Duodenal mucosa (tissue), 2 donors: Measurements from ENCODE around the gene KIF26B.

ENCODE experiments used
- H3K27ac ChIP-seq: one replicate; pipeline ENCODE4 v1.7.0; 2013; ENCODE audit warnings: low read depth, low read length
- H3K27me3 ChIP-seq, 2 donors: one replicate each; pipeline ENCODE4 v1.7.0; 2013; ENCODE audit warnings: low read length in 2 of 2, control low read depth in 1 of 2; ENCODE audit not compliant: insufficient read depth in 2 of 2, control insufficient read depth in 1 of 2
- H3K36me3 ChIP-seq, 2 donors: one replicate each; pipeline ENCODE4 v1.7.0; 2013; ENCODE audit warnings: low read length in 2 of 2, control low read depth in 1 of 2; ENCODE audit not compliant: insufficient read depth in 2 of 2, control insufficient read depth in 1 of 2
- H3K4me1 ChIP-seq, 2 donors: one replicate each; pipeline ENCODE4 v1.7.0; 2013; ENCODE audit warnings: low read length in 2 of 2, control low read depth in 1 of 2; ENCODE audit not compliant: insufficient read depth in 2 of 2, control insufficient read depth in 1 of 2
- H3K4me3 ChIP-seq, 2 donors: one replicate each; pipeline ENCODE4 v1.7.0; 2013; ENCODE audit warnings: low read length in 2 of 2, low read depth in 1 of 2
- H3K9ac ChIP-seq, 2 donors: one replicate each; pipeline ENCODE4 v1.7.0; 2013; ENCODE audit warnings: low read length in 2 of 2, low read depth in 1 of 2
- H3K9me3 ChIP-seq, 2 donors: one replicate each; pipeline ENCODE4 v1.7.0; 2013; ENCODE audit warnings: low read length in 2 of 2, control low read depth in 1 of 2; ENCODE audit not compliant: control insufficient read depth in 1 of 2

The KIF26B gene

DNA sequence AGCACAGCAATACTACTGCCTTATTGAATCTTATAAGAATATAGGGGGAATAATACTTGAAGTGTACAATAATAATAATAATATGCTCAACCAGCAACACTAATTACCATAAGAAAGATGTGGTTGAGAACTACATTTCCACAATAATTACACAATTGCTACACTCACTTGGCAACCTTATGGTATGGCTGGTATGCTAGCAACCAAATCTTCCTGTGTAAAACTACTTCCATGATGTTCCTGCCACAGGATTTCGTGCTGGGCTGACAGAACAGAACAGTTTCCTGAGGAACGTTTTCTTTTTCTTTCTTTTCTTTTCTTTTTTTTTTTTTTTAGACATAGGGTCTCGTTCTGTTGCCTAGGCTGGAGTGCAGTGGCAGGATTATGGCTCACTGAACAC is 50.6 kb downstream of the KIF26B start:
- Histone ChIP-seq H3K36me3 (no peaks in the 10 kb centered on the region), H3K4me1 (no peaks in the 10 kb centered on the region), H3K4me3 (no peak overlapping the region), H3K9ac (no peak overlapping the region), H3K9me3 (peaks cover 22 to 29% of the 10 kb centered on the region in 2 donors), H3K27ac (no peak overlapping the region), H3K27me3 (no peaks in the 10 kb centered on the region)

- no peaks in the 10 kb centered on the region for H3K27me3 ChIP-seq
- H3K27ac ChIP-seq: no peak overlapping the region
- H3K36me3 ChIP-seq: no peaks in the 10 kb centered on the region
- peaks cover 22 to 29% of the 10 kb centered on the region in 2 donors for H3K9me3 ChIP-seq
- no peaks in the 10 kb centered on the region for H3K4me1 ChIP-seq
- H3K9ac ChIP-seq: no peak overlapping the region
- H3K4me3 ChIP-seq: no peak overlapping the region
These were observed 51.1 kb downstream of the KIF26B start for GRCh38 chr1:245205864-245206263.

DNA sequence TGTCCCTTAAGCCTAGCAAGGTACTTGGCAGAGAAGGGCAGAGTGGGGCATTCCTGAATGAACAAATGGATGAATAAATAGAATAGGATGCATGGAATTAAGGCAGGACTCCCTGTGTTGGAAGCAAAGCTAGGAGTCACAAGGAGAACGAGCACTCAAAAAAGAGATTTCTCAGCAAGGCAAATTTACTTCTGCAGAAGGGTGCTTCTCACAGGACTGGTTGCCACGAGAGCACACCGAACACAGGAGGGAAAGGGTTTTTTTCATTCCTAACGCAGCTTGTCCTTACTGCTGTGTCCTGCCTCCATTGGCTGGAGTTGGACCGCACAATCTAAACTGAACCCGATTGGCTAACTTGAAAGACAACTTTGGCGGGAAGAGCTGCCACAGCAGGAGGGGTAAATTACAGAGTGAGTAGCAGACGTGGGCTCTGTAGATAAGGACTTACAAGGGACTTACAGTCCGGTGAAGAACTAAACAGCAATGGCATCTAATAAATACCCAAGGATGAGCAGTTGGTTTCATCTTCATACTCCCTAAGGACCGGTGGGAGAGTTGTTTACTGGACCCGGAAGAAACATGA is 52.4 kb downstream of the KIF26B start:
- Histone ChIP-seq H3K4me1 (no peaks in the 10 kb centered on the region), H3K27me3 (no peaks in the 10 kb centered on the region), H3K36me3 (no peaks in the 10 kb centered on the region), H3K9ac (no peak overlapping the region), H3K4me3 (no peak overlapping the region), H3K9me3 (peaks cover 22 to 29% of the 10 kb centered on the region in 2 donors), H3K27ac (no peak overlapping the region)

DNA sequence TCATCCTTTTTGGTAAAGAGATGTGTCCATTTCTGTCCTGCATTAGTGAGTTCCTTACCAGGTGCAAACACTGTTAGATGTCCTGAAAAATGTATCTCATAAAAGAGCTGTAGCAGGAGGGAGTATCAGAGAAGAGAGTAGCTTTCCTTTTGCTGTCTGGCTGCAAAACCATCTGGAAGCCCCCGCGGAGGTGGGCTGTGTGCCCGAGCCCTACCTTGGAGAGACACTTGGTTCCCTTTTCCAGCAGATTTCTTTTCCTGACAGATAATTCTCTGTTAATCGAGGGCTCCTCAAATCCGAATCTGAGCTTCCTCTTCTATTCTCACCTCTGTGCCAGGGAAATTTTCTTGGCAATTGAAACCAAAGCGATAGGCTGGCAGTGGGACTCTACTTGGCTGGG is 53.0 kb downstream of the KIF26B start:
- Histone ChIP-seq H3K9me3 (peaks cover 22 to 29% of the 10 kb centered on the region in 2 donors), H3K4me1 (no peaks in the 10 kb centered on the region), H3K4me3 (no peak overlapping the region), H3K27me3 (no peaks in the 10 kb centered on the region), H3K27ac (no peak overlapping the region), H3K36me3 (no peaks in the 10 kb centered on the region), H3K9ac (no peak overlapping the region)

DNA sequence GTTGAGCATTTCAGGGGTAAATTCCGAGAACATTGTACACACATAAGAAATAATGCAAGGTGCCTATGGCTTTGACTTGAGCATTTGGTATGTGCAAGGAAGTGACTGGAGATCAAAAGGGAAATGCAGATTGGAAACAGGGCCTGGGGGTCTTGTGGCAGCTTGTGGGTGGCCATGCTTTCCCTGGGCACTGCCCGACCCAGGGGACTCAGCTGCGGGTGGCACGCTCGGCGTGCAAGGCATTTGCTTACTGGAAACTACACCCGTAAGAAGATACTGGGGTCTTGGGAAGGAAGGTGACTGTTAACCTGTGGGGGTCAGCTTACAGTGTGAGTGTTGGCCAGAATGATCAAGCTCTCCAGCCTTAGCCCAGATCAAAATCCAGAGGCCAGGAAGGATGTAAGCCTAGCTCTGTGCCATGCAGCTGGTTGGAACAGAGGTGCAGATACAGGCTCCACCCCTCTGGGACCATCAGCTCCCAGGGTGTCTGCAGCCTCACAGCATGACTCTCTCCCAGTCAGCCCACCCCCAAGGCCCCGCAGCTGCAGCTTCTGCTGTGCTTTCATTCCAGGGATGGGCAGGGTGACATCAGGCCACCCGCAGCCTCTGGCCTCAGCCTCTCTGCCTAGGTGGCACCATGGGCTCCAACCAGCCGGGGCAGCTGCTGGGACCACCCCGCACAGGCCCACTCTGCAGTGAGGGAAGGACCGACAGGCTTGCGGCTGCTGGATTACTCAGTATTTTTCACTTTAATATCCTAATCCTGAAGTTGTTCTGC is 55.1 kb downstream of the KIF26B start:
- Histone ChIP-seq H3K27ac (no peak overlapping the region), H3K4me1 (no peaks in the 10 kb centered on the region), H3K36me3 (no peaks in the 10 kb centered on the region), H3K9me3 (peaks cover 22 to 29% of the 10 kb centered on the region in 2 donors), H3K9ac (no peak overlapping the region), H3K27me3 (no peaks in the 10 kb centered on the region), H3K4me3 (no peak overlapping the region)

GRCh38 chr1:245211035-245211749 is 56.4 kb downstream of the KIF26B start:
- no peaks in the 10 kb centered on the region for H3K27me3 ChIP-seq
- peaks cover 19 to 24% of the 10 kb centered on the region in 2 donors for H3K9me3 ChIP-seq
- H3K27ac ChIP-seq: no peak overlapping the region
- H3K4me3 ChIP-seq: no peak overlapping the region
- no peaks in the 10 kb centered on the region for H3K4me1 ChIP-seq
- H3K9ac ChIP-seq: no peak overlapping the region
- H3K36me3 ChIP-seq: no peaks in the 10 kb centered on the region

DNA sequence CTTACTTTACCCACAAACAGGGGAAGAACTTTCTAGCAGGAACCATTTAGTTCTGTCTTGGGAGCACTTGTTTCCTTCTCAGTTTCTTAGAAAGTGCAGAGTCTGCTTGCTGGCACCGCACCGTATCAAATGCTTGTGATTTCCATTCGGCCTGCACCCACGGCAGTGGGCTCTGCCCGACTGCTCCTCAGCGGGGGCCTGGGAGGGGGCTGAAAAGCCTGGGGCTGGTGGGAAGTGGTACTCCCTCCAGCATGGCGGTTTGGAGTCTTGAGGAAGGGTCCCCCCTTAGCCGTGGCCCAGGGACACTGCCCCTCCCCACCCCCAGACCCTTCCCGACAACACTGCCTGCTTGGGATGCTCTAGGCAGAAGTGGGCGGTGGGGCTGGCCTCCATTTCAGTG is 57.0 kb downstream of the KIF26B start:
- H3K9me3 ChIP-seq: peaks cover 14 to 19% of the 10 kb centered on the region in 2 donors
- H3K9ac ChIP-seq: no peak overlapping the region
- H3K4me1 ChIP-seq: no peaks in the 10 kb centered on the region
- no peak overlapping the region for H3K27ac ChIP-seq
- H3K4me3 ChIP-seq: no peak overlapping the region
- no peaks in the 10 kb centered on the region for H3K36me3 ChIP-seq
- no peaks in the 10 kb centered on the region for H3K27me3 ChIP-seq

DNA sequence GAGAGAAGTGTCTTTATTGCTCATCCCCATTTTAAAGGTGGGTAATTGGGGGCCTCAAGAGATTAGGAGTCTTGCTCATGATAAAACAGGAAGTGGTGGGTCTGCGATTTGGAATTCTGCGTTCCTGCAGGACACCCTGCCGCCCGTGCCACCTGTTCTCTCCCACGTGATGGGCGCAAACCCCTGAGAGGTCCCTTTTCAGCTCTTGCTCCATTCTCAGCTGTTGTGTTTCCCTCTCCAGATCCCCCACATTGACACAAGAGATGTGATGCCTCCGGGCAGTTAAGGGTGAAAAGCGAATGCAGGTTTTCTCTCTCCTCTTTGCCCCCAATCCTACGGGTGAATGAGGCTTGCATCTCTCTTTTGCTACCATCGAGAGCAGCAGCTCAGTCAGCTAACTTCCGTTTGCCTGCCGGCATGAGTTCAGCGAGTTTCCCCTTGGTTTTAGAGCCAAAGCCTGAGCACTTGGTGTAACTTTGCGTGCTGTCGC is 57.5 kb downstream of the KIF26B start:
- Histone ChIP-seq H3K27me3 (no peaks in the 10 kb centered on the region), H3K4me3 (no peak overlapping the region), H3K9me3 (peaks cover 9 to 14% of the 10 kb centered on the region in 2 donors), H3K27ac (no peak overlapping the region), H3K4me1 (no peaks in the 10 kb centered on the region), H3K36me3 (no peaks in the 10 kb centered on the region), H3K9ac (no peak overlapping the region)

GRCh38 chr1:245213066-245213831 is 58.5 kb downstream of the KIF26B start:
- Histone ChIP-seq H3K27me3 (no peaks in the 10 kb centered on the region), H3K4me3 (no peak overlapping the region), H3K4me1 (no peaks in the 10 kb centered on the region), H3K9ac (no peak overlapping the region), H3K9me3 (peaks cover 0 to 4% of the 10 kb centered on the region in 2 donors), H3K36me3 (no peaks in the 10 kb centered on the region), H3K27ac (no peak overlapping the region)
